ENCODE data around the gene ZNF837. TPM values are rescaled to one million over a fixed set of nuclear protein-coding genes. Genes with fewer than 3 reads are reported as not detected.

Gene ZNF837
- total RNA-seq, 3 donors from 2014 or later: 1.3 to 6.6 (median 2.3) TPM

- Histone ChIP-seq H3K36me3 (no peaks in the 10 kb centered on the region), H3K4me1 (no peaks in the 10 kb centered on the region)
Observed at GRCh38 chr19:58353717-58354477, 26.9 kb downstream of the ZNF837 start.

GRCh38 chr19:58352760-58353671 lies 27.8 kb downstream of the ZNF837 start, which contains the start of gene A1BG:
Gene A1BG, minus strand, starts transcription at chr19:58353492. Its CDS starts 55 bp downstream, at chr19:58353437.
- no peaks in the 10 kb centered on the region for H3K36me3 ChIP-seq
- DNase-seq (ENCODE audit: low spot score in 2 of 2): no peak
- no peaks in the 10 kb centered on the region for H3K9me3 ChIP-seq
- H3K4me3 ChIP-seq: no peak within 1 kb of the TSS
- TF ChIP-seq CTCF (IDR thresholded peaks at IDR 0.05): no peak
- TF ChIP-seq POLR2A (IDR thresholded peaks at IDR 0.05): no peak
- TF ChIP-seq POLR2AphosphoS5 (IDR thresholded peaks at IDR 0.05): no peak
- no peaks in the 10 kb centered on the region for H3K4me1 ChIP-seq
- no peak within 1 kb of the TSS for H3K27ac ChIP-seq
- intact Hi-C loops (cut with DNase I; ENCODE audit: low total_unique reads): no loop called here
- no peaks in the 10 kb centered on the region for H3K27me3 ChIP-seq

More at GRCh38 chr19:58353717-58354477, 26.9 kb downstream of the ZNF837 start:
- H3K27ac ChIP-seq: no peak overlapping the region
- DNase-seq (ENCODE audit: low spot score in 2 of 2): no peak
- intact Hi-C loops (cut with DNase I; ENCODE audit: low total_unique reads): no loop called here
- no peaks in the 10 kb centered on the region for H3K9me3 ChIP-seq
- no peaks in the 10 kb centered on the region for H3K27me3 ChIP-seq
- no peak for TF ChIP-seq POLR2A (IDR thresholded peaks at IDR 0.05)
- TF ChIP-seq POLR2AphosphoS5 (IDR thresholded peaks at IDR 0.05): no peak
- no peak for TF ChIP-seq CTCF (IDR thresholded peaks at IDR 0.05)
- H3K4me3 ChIP-seq: no peak overlapping the region

GRCh38 chr19:58351990-58352755 lies 28.7 kb downstream of the ZNF837 start:
- Histone ChIP-seq H3K27me3 (no peaks in the 10 kb centered on the region), H3K36me3 (no peaks in the 10 kb centered on the region), H3K4me1 (no peaks in the 10 kb centered on the region), H3K9me3 (no peaks in the 10 kb centered on the region), H3K4me3 (no peak overlapping the region), H3K27ac (no peak overlapping the region)
- intact Hi-C loops (cut with DNase I; ENCODE audit: low total_unique reads): no loop called here
- no peak for TF ChIP-seq POLR2AphosphoS5 (IDR thresholded peaks at IDR 0.05)
- TF ChIP-seq CTCF (IDR thresholded peaks at IDR 0.05): no peak
- TF ChIP-seq POLR2A (IDR thresholded peaks at IDR 0.05): no peak
- no peak for DNase-seq (ENCODE audit: low spot score in 2 of 2)

- Histone ChIP-seq H3K4me3 (no peak overlapping the region), H3K4me1 (no peaks in the 10 kb centered on the region), H3K27ac (no peak overlapping the region), H3K36me3 (no peaks in the 10 kb centered on the region), H3K27me3 (no peaks in the 10 kb centered on the region), H3K9me3 (no peaks in the 10 kb centered on the region)
- TF ChIP-seq CTCF (IDR thresholded peaks at IDR 0.05) (no peak), POLR2AphosphoS5 (IDR thresholded peaks at IDR 0.05) (no peak), POLR2A (IDR thresholded peaks at IDR 0.05) (no peak)
- intact Hi-C loops (cut with DNase I; ENCODE audit: low total_unique reads): no loop called here
- DNase-seq (ENCODE audit: low spot score in 2 of 2): no peak
Observed at GRCh38 chr19:58351558-58351878, 29.3 kb downstream of the ZNF837 start.

Data from breast epithelium (tissue), 4 donors.